Fibroblast of villous mesenchyme (primary cell): ENCODE data around the gene FBXL16. TPM values are rescaled to one million over a fixed set of nuclear protein-coding genes. Genes with fewer than 3 reads are reported as not detected.
A peak's percentile ranks its signal among the peaks of the same experiment; 100 is the strongest.
"Not testable (repeated sequence)": the region's sequence is repeated elsewhere in the genome, so short reads cannot be mapped to it uniquely, and the experiment has no call there.

Source experiments
- DNase-seq: peaks from one replicate; pipeline ENCODE4 v3.0.0-alpha.2; 2010; ENCODE audit warnings: low read depth
- H3K4me3 ChIP-seq: 2 replicates; pipeline ENCODE4 v1.5.1; 2011; ENCODE audit warnings: low read depth, mild to moderate bottlenecking, low read length
- total RNA-seq: library from RNA; depleted of rRNA; stranded (reverse); fragments of >200 nt; gene quantifications from 2 replicates; pipeline ENCODE4 v1.2.3, GENCODE V29; 2012
- TF ChIP-seq, protein P1 (sequence below): IDR thresholded peaks from 2 replicates; pipeline ENCODE4 v1.5.1; 2012; ENCODE audit warnings: low read depth, mild to moderate bottlenecking, low read length; ENCODE audit not compliant: insufficient read depth

Gene FBXL16, protein sequence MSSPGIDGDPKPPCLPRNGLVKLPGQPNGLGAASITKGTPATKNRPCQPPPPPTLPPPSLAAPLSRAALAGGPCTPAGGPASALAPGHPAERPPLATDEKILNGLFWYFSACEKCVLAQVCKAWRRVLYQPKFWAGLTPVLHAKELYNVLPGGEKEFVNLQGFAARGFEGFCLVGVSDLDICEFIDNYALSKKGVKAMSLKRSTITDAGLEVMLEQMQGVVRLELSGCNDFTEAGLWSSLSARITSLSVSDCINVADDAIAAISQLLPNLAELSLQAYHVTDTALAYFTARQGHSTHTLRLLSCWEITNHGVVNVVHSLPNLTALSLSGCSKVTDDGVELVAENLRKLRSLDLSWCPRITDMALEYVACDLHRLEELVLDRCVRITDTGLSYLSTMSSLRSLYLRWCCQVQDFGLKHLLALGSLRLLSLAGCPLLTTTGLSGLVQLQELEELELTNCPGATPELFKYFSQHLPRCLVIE
- total RNA-seq, result under 0.01 TPM in 2 replicates

DNA sequence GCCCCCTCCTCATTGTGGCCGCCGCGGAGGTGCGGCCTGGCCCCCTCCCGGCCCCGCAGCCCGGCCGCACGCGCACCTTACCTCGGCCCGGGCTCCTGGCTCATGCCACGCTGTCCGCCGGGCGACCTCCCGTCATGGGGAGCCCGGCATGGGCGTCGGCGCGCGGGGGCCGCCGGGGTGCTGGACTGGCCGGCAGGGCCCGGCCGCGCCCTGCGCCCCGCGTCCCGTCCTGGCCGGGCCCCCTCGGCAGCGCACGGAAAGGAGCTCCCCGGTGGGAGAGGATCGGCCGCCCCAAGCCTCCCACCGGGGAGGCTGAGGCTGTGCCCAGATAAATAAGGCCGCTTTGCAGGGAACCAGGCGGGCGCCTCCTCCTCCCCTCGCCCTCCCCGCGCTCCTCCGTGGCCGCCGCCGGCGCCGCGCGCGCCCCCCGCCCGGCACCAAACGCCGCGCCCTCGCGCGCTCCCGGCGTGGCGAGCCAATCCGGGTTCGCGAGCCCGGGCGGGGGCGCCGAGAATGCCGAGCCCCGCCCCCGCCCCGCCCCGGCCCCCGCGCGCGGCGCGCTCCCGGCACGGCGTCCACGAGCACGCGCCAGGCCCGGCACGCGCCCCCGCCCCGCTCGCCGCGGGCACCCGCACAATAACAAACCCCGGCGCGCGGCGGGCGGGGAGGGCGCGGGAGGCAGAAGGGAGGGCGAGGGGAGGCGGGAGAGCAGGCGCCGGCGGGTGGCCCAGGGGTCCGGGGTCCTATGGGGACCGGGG, at the start of gene FBXL16:
TSS of gene FBXL16 (minus strand) at position 371 of the 758 bp plus-strand sequence. CDS start 8,396 bp downstream, outside the sequence.
- no peak within 1 kb of the TSS for H3K4me3 ChIP-seq
- TF ChIP-seq, protein P1, sequence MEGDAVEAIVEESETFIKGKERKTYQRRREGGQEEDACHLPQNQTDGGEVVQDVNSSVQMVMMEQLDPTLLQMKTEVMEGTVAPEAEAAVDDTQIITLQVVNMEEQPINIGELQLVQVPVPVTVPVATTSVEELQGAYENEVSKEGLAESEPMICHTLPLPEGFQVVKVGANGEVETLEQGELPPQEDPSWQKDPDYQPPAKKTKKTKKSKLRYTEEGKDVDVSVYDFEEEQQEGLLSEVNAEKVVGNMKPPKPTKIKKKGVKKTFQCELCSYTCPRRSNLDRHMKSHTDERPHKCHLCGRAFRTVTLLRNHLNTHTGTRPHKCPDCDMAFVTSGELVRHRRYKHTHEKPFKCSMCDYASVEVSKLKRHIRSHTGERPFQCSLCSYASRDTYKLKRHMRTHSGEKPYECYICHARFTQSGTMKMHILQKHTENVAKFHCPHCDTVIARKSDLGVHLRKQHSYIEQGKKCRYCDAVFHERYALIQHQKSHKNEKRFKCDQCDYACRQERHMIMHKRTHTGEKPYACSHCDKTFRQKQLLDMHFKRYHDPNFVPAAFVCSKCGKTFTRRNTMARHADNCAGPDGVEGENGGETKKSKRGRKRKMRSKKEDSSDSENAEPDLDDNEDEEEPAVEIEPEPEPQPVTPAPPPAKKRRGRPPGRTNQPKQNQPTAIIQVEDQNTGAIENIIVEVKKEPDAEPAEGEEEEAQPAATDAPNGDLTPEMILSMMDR, result no peak
- DNase-seq, result no peak

DNA sequence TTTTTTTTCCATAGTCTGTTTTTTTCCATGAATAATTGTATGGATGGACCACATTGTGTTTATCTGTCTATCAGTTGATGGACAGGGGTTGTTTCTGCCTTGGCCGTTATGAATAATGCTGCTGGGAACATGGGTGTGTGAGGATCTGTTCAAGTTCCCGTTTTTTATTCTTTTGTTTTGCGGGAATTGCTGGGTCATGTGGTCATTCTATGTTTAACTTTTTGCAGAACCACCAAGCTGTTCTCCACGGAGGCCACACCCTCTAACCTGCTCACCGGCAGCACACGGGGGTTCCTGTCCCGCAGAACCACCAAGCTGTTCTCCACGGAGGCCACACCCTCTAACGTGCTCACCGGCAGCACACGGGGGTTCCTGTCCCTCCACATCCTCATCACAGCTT, 49.1 kb upstream of the FBXL16 start:
- no peak for DNase-seq
- TF ChIP-seq, protein P1, result no peak
- no peak overlapping the region for H3K4me3 ChIP-seq

DNA sequence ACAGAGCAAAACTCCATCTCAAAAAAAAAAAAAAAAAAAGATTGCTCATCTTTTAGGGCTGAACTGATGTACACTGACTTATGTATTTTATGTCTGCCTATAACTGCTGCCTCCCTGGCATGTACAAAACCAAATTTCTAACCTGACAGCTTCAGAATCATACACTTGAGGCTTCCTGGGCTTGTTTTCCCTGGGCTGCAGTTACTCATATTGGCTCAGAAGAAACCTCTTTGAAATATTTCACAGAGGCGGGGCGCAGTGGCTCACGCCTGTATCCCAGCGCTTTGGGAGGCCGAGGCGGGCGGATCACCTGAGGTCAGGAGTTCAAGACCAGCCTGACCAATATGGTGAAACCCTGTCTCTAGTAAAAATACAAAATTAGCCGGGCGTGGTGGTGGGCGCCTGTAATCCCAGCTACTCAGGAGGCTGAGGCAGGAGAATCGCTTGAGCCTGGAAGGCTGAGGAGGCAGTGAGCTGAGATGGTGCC, 48.6 kb upstream of the FBXL16 start:
- DNase-seq, H3K4me3 ChIP-seq: not testable (repeated sequence)

DNA sequence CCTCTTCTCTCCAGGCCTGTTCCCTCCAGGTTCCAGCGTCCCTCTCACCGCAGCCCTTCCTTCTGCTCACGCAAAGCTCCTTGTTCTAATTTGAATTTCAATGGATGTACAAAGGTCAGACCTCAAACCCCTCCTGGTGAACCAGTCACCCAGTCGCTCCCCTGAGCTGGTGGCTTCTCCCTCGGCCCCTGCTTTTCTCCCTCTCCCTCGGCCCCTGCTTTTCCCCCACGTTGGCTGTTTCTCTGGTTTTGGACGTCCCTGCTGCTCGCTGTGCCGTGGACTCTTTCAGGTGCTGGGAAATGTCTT, 46.4 kb upstream of the FBXL16 start:
- TF ChIP-seq, protein P1, result no peak
- DNase-seq, result no peak
- no peak overlapping the region for H3K4me3 ChIP-seq

DNA sequence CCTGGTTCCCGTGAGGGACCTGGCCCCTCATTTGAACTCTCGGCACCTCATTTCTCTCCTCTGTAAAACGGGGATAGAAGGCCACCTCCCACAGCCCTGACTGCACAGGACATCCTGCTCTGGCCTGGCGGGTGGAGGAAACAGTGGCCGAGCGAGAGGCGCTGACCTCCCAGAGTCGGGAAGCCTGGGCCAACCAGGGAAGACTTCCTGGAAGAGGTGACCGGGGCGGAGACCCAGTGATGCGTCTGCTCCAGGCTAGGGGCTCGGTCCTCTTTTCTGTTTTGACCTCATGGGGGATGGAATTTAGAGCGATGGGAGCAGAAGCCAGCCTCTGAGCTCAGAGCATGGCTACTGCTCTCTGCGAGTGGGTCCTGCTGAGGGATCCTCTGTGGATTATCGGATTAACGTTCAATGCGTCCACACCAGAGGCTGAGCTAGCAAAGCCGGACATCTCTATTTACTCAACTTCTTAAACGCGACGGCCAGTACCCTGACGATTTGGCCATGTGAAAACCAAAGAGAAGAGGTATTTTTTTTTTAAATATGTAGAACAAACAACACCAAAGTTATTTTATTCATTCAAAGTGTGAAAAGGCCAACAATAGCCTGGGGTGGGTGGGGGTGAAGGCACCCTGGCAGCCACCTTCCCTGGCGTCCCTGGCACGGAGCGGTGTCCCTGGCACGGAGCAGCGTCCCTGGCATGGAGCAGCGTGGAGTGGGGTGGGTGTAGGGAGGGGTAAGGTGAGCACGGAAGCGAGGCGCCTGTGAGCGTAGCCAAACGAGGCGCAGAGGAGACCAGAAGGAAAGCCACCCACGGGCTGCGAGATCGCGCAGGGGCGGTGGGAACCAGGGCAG, 45.8 kb upstream of the FBXL16 start:
- no peak for DNase-seq
- TF ChIP-seq, protein P1, result no peak
- no peak overlapping the region for H3K4me3 ChIP-seq

DNA sequence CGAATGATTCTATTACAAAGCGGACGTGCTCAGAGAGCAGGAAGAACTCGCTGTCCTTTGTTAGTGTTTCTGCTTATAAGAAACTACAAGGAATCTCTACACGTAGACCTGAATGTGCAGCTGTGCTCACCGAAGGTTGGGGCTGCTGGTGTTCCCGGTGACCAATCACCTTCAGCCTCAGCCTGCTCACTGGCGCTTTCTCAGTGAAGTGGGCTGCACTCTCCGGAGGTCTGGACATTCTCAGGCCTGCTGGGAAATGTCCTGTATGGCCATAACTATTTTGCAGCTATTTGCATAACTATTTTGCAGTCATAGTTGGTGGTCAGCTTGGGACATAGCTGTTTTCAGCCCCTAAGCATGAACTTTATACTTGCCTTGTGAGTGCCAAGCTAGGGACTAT, 44.9 kb upstream of the FBXL16 start:
- TF ChIP-seq, protein P1, result no peak
- peak; percentile 48 for DNase-seq

More for the DNA sequence above, 44.9 kb upstream of the FBXL16 start:
- H3K4me3 ChIP-seq, result no peak overlapping the region
